ENCODE results near the gene NATD1.

GRCh38 chr17:21258593-21258992 lies 5.4 kb upstream of the NATD1 start:
- TF ChIP-seq, protein P1, sequence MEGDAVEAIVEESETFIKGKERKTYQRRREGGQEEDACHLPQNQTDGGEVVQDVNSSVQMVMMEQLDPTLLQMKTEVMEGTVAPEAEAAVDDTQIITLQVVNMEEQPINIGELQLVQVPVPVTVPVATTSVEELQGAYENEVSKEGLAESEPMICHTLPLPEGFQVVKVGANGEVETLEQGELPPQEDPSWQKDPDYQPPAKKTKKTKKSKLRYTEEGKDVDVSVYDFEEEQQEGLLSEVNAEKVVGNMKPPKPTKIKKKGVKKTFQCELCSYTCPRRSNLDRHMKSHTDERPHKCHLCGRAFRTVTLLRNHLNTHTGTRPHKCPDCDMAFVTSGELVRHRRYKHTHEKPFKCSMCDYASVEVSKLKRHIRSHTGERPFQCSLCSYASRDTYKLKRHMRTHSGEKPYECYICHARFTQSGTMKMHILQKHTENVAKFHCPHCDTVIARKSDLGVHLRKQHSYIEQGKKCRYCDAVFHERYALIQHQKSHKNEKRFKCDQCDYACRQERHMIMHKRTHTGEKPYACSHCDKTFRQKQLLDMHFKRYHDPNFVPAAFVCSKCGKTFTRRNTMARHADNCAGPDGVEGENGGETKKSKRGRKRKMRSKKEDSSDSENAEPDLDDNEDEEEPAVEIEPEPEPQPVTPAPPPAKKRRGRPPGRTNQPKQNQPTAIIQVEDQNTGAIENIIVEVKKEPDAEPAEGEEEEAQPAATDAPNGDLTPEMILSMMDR (IDR thresholded peaks at IDR 0.05; ENCODE audit: poor library complexity): no peak
- TF ChIP-seq EZH2phosphoT487 (IDR thresholded peaks at IDR 0.05; ENCODE audit: low read depth, severe bottlenecking, unreplicated experiment): no peak

Data from hepatocyte (in vitro differentiated cells).